SU-DHL-6 (cell line): Measurements from ENCODE around the gene KCNB1.

Experiments
- H2AFZ ChIP-seq: fragments of 200-600 bp; sonication (generic); 2 replicates; pipeline ENCODE4 v1.6.1; 2014; ENCODE audit warnings: low read depth, mild to moderate bottlenecking, moderate library complexity, mixed read lengths, antibody characterized with exemption, low read length; ENCODE audit not compliant: severe bottlenecking
- H3F3A ChIP-seq: fragments of 200-600 bp; shearing (Covaris generic); 2 replicates; pipeline ENCODE4 v1.6.0; 2016; ENCODE audit warnings: antibody characterized with exemption, mild to moderate bottlenecking; ENCODE audit not compliant: insufficient read depth
- H3K27ac ChIP-seq: fragments of 200-600 bp; sonication (generic); 2 replicates; pipeline ENCODE4 v1.5.1; 2016; ENCODE audit warnings: low read depth, mild to moderate bottlenecking, low read length, moderate library complexity, mixed read lengths
- H3K27me3 ChIP-seq: fragments of 200-600 bp; sonication (generic), shearing (Covaris generic); 2 replicates; pipeline ENCODE4 v1.6.0; 2014; ENCODE audit warnings: mild to moderate bottlenecking, low read length
- H3K36me3 ChIP-seq: fragments of 200-600 bp; sonication (generic); 2 replicates; pipeline ENCODE4 v1.6.1; 2014; ENCODE audit warnings: mild to moderate bottlenecking, low read length, mixed read lengths
- H3K4me2 ChIP-seq: fragments of 300-600, 200-600 bp; shearing (Covaris generic), sonication (generic); 2 replicates; pipeline ENCODE4 v1.6.0; 2014; ENCODE audit warnings: low read length, low read depth, mild to moderate bottlenecking; ENCODE audit not compliant: poor library complexity, severe bottlenecking
- H3K4me3 ChIP-seq: fragments of 200-600 bp; sonication (generic); 2 replicates; pipeline ENCODE4 v1.5.1; 2014; ENCODE audit warnings: antibody characterized with exemption, low read length, mild to moderate bottlenecking, mixed read lengths; ENCODE audit not compliant: insufficient read depth, poor library complexity, severe bottlenecking
- H3K79me2 ChIP-seq: fragments of 200-600 bp; sonication (generic); 2 replicates; pipeline ENCODE4 v1.6.1; 2014; ENCODE audit warnings: mild to moderate bottlenecking, low read length, moderate library complexity; ENCODE audit not compliant: insufficient read depth
- H3K9ac ChIP-seq: fragments of 200-600 bp; sonication (generic); 2 replicates; pipeline ENCODE4 v1.7.0; 2014; ENCODE audit warnings: mild to moderate bottlenecking, low read length
- H3K9me2 ChIP-seq: fragments of 200-600 bp; sonication (generic); replicated peaks from 2 replicates; pipeline ENCODE4 v1.6.1; 2014; ENCODE audit warnings: low read length; ENCODE audit not compliant: insufficient read depth
- H3K9me3 ChIP-seq: fragments of 200-600 bp; sonication (generic); 2 replicates; pipeline ENCODE4 v1.6.1; 2014; ENCODE audit warnings: low read length, mixed read lengths; ENCODE audit not compliant: insufficient read depth
- H4K20me1 ChIP-seq: fragments of 200-600 bp; sonication (generic); 2 replicates; pipeline ENCODE4 v1.6.1; 2014; ENCODE audit warnings: low read depth, mild to moderate bottlenecking, antibody characterized with exemption, low read length, moderate library complexity, mixed read lengths
- EZH2phosphoT487 ChIP-seq: fragments of 200-600 bp; sonication (generic), shearing (Covaris generic); conservative IDR thresholded peaks from 2 replicates; pipeline ENCODE4 v1.6.1; 2018; ENCODE audit warnings: mild to moderate bottlenecking, antibody characterized with exemption, low read length, moderate library complexity, mixed read lengths
- TF ChIP-seq, protein P1 (sequence below): fragments of 200-600 bp; sonication (generic); IDR thresholded peaks from one replicate; pipeline ENCODE4 v1.5.1; 2017; ENCODE audit warnings: antibody characterized with exemption, mild to moderate bottlenecking, low read length, moderate library complexity; ENCODE audit not compliant: insufficient read depth, poor library complexity, severe bottlenecking

KCNB1 gene

GRCh38 chr20:49466114-49466912 lies 16.2 kb downstream of the KCNB1 start:
- no peaks in the 10 kb centered on the region for H3K27me3 ChIP-seq
- H3K9me3 ChIP-seq: no peaks in the 10 kb centered on the region
- H3K4me2 ChIP-seq: no peak overlapping the region
- H2AFZ ChIP-seq: no peak overlapping the region
- H3K36me3 ChIP-seq: no peaks in the 10 kb centered on the region
- no peak overlapping the region for H3K4me3 ChIP-seq
- H3K27ac ChIP-seq: no peak overlapping the region
- H3K79me2 ChIP-seq: no peaks in the 10 kb centered on the region
- H3K9me2 ChIP-seq: no peaks in the 10 kb centered on the region
- TF ChIP-seq, protein P1, sequence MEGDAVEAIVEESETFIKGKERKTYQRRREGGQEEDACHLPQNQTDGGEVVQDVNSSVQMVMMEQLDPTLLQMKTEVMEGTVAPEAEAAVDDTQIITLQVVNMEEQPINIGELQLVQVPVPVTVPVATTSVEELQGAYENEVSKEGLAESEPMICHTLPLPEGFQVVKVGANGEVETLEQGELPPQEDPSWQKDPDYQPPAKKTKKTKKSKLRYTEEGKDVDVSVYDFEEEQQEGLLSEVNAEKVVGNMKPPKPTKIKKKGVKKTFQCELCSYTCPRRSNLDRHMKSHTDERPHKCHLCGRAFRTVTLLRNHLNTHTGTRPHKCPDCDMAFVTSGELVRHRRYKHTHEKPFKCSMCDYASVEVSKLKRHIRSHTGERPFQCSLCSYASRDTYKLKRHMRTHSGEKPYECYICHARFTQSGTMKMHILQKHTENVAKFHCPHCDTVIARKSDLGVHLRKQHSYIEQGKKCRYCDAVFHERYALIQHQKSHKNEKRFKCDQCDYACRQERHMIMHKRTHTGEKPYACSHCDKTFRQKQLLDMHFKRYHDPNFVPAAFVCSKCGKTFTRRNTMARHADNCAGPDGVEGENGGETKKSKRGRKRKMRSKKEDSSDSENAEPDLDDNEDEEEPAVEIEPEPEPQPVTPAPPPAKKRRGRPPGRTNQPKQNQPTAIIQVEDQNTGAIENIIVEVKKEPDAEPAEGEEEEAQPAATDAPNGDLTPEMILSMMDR: no peak
- TF ChIP-seq EZH2phosphoT487: no peak
- H3F3A ChIP-seq: no peaks in the 10 kb centered on the region
- no peak overlapping the region for H3K9ac ChIP-seq
- H4K20me1 ChIP-seq: no peaks in the 10 kb centered on the region

GRCh38 chr20:49464556-49464955 lies 17.9 kb downstream of the KCNB1 start:
- Histone ChIP-seq H2AFZ (no peak overlapping the region), H3K79me2 (no peaks in the 10 kb centered on the region), H3F3A (no peaks in the 10 kb centered on the region), H3K27ac (no peak overlapping the region), H3K36me3 (no peaks in the 10 kb centered on the region), H3K4me3 (no peak overlapping the region), H3K9ac (no peak overlapping the region), H4K20me1 (no peaks in the 10 kb centered on the region), H3K27me3 (no peaks in the 10 kb centered on the region; the same call in 1 of the 2 replicates), H3K9me2 (no peaks in the 10 kb centered on the region), H3K4me2 (no peak overlapping the region), H3K9me3 (no peaks in the 10 kb centered on the region)
- no peak for TF ChIP-seq EZH2phosphoT487
- TF ChIP-seq, protein P1: no peak

DNA sequence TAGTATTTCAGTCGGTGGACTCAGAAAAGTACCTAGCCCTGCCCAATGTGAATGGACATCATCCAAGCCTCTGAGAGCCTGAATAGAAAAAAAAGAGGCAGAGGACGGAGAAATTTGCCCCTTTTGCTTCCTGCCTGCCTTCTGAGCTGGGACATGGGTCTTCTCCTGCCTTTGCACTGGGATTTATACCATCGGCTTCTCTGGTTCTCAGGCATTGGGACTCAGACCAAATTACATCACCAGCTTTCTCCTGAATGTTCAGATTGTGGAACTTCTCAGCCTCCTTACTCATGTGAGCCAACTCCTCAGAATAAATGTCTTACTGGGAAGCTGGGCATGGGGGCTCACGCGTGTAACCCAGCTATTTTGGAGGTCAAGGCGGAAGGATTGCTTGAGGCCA lies 19.8 kb downstream of the KCNB1 start:
- H3F3A ChIP-seq: no peaks in the 10 kb centered on the region
- no peaks in the 10 kb centered on the region for H3K9me3 ChIP-seq
- no peaks in the 10 kb centered on the region for H3K9me2 ChIP-seq
- H3K36me3 ChIP-seq: no peaks in the 10 kb centered on the region
- no peaks in the 10 kb centered on the region for H4K20me1 ChIP-seq
- H2AFZ ChIP-seq: no peak overlapping the region
- TF ChIP-seq, protein P1: no peak
- no peak for TF ChIP-seq EZH2phosphoT487
- no peaks in the 10 kb centered on the region; the same call in 1 of the 2 replicates for H3K27me3 ChIP-seq
- H3K27ac ChIP-seq: no peak overlapping the region
- no peak overlapping the region for H3K4me2 ChIP-seq
- no peak overlapping the region for H3K9ac ChIP-seq
- no peaks in the 10 kb centered on the region for H3K79me2 ChIP-seq
- H3K4me3 ChIP-seq: no peak overlapping the region
